HG03558 (cell line): ENCODE results near the gene GIGYF2.
A peak's percentile ranks its signal among the peaks of the same experiment; 100 is the strongest.
"Not testable (repeated sequence)": the region's sequence is repeated elsewhere in the genome, so short reads cannot be mapped to it uniquely, and the experiment has no call there.

ENCODE experiments used
- ATAC-seq: cut with Tn5 transposase; IDR thresholded peaks from one replicate; pipeline ENCODE4 v1.9.1; 2021; ENCODE audit warnings: moderate number of reproducible peaks; ENCODE audit not compliant: unreplicated experiment; ENCODE audit errors: extremely low read depth

GIGYF2 gene

GRCh38 chr2:232688201-232688600 lies 8.9 kb upstream of the GIGYF2 start:
- ATAC-seq: no peak

GRCh38 chr2:232689152-232689910 lies 7.8 kb upstream of the GIGYF2 start:
- no peak for ATAC-seq

- ATAC-seq: not testable (repeated sequence)
Observed at GRCh38 chr2:232691117-232691516, 6.0 kb upstream of the GIGYF2 start.

DNA sequence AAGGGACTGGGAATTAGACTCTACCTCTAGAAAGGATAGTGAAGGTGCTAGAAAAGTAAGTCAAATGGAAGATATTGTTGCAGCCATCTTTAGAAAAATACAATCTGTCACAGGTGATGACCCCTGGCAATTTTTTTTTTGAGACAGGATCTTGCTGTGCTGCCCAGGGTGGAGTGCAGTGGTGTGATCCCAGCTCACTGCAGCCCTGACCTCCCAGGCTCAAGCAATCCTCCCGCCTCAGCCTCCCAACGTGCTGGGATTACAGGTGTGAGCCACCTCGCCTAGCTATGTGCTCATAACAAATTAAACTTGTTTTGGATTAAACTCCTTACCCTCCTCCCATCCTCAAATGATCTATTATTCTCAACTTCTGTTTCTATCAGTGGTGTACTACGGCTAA lies 3.8 kb upstream of the GIGYF2 start:
- no peak for ATAC-seq

DNA sequence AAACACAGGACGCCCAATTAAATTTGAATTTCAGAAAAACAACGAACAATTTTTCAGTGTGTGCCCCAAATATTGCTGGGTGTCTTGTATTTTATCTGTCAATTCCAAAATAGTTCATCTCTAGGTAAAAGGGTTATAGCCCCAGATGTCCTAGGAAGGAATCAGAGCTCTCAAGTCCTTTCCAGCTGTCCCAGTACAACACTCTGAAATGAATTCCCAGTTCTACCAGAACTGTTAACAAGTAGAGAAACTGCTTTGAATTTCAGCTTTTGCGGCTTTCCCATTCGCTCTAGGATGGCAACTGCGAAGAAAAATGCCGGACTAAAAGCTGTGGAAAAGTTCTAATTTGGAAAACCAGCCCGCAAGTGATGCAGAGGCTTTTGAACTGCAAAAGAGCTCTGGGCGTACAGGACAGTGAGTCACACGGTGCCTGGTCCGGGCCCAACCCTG lies 497 bp upstream of the GIGYF2 start:
- no peak for ATAC-seq

DNA sequence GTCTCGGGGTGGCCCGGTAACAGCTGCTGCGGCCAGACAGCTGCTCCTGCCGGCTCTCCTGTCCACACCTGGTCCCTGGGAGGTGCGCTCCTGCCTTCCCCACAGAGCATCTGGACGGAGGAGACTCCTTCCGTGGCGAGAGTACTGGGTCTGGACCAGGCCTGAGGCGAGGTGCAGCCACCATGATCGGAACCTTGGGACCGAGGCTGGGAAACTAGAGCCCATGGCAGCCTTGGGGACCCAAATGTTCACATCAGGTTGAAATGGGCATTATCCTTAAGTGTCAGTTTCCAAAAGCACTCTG lies 628 bp downstream of the GIGYF2 start:
- peak; percentile 7 for ATAC-seq

DNA sequence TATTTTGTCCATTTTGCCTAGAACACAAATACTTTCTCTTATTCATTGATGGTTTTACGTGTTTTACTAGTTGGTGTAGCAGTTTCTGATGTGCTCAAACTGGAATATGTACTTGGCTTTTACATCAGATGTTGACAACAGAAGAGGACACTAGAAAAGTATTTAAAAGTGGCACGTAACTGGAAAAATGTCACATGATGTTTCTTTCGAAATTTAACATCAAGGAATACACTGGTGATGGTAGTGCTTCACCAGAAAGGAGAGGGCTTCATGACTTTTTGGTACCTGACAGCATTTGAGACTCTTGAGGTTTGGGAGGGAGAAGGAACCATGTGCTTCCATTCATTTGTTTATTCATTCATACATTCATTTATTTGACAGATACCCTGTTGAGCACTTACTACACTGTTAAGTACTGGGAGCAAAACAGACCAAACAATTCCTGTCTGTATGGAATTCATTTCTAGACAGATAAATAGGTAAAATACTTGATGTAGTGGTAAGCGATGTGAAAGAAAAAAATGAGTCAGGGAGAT lies 1.5 kb downstream of the GIGYF2 start:
- no peak for ATAC-seq

DNA sequence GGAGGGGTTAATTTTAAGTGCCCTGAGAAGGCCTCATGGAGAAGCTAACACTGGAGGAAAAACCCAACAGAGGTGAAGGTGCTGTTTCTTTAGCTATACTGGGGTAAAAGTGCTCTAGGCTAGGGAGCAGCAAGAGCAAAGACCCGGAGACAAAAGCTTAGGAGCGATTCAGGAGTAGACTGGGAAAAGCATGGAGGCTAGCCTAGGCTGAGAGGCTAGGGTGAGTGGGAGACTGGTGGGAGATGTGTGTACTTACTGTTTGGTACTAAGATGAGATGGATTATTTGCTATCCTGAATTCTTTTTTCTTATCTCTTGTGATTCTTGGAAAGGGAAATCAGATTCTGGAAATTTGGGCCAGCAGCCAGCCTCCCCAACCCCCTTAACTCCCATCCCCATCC lies 2.0 kb downstream of the GIGYF2 start:
- ATAC-seq: no peak

DNA sequence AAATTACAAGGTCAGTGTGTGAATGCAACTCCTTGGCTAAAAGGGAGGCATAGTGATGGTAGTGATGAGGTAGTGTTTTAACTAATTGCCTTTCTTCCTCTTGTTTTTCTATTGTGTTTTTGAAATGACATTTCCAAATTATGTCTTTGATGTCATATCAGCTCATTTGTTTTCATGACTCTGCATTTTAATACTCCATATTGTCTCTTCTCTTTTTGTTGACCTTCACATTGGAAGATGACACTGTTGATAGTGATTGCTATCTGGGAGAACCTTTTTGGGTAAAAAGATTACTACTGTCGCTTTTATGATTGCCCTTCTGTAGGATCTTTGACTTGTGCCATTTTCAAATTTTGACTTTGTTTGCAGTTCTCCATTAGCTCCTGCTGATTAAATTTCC lies 3.0 kb downstream of the GIGYF2 start:
- no peak for ATAC-seq

DNA sequence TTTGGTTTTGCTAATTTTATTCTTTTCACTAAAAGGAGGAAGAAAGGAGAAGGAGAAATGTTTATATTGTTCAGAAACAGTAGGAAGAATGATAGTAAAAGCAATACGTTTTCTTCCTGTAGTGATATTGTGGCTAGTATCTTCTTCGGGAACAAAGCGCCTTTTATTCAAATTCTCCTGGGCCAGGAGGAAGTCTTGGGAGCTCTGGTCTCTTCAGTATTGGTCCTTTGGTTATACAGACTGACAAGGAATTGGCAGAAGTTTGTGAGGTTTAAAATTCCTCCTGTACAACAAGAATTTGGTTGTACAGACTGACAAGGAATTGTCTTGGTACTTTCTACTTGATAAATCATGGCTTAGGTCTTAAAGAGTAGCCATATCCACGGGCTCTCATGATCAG lies 9.9 kb downstream of the GIGYF2 start:
- ATAC-seq: no peak

- ATAC-seq: no peak
Observed at GRCh38 chr2:232713505-232713904, 16.4 kb downstream of the GIGYF2 start.

GRCh38 chr2:232714969-232715368 lies 17.8 kb downstream of the GIGYF2 start:
- no peak for ATAC-seq

DNA sequence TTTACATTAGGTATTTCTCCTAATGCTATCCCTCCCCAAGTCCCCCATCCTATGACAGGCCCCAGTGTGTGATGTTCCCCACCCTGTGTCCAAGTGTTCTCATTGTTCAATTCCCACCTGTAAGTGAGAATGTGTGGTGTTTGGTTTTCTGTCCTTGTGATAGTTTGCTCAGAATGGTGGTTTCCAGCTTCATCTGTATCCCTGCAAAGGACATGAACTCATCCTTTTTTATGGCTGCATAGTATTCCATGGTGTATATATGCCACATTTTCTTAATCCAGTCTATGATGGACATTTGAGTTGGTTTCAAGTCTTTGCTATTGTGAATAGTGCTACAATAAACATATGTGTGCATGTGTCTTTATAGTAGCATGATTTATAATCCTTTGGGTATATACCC lies 22.9 kb downstream of the GIGYF2 start:
- ATAC-seq: not testable (repeated sequence)

DNA sequence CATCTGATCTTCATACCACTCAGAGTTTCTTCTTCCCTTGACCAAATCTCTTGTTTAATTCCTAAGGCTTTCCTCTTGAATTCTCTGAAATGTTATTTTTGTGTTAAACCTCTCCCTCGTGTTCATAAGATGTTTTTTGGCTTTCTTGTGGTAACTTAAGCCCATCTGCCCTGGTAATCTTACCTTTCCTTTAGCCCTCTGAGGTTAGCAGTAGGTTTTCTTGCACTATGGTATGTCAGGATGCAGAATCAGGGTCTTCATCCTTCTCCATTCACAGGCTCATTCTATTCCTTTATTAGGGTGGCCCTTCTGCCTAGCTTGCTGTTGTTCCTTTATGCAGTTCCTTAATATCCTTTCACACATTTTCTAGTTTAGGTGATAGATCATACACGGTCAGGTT lies 24.1 kb downstream of the GIGYF2 start:
- ATAC-seq: no peak

- no peak for ATAC-seq
Observed at GRCh38 chr2:232721882-232722281, 24.8 kb downstream of the GIGYF2 start.

DNA sequence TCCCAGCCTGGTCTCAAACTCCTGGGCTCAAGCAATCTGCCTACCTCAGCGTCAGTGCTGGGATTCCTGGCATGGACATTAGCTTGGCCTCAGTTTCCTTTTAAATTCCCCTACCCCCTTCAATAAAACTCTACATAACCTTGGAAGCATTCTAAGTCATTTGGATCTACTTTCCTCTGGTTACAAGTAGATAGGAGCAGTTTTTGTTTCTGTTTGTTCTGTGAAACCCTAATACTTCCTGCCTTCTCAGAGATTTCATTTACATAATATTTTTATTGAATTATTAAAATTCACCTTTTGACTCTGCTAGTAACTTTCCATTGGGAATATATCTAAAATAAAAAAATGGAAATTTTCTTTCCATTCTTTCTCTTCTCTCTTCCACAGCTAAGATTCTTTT lies 25.9 kb downstream of the GIGYF2 start:
- no peak for ATAC-seq

DNA sequence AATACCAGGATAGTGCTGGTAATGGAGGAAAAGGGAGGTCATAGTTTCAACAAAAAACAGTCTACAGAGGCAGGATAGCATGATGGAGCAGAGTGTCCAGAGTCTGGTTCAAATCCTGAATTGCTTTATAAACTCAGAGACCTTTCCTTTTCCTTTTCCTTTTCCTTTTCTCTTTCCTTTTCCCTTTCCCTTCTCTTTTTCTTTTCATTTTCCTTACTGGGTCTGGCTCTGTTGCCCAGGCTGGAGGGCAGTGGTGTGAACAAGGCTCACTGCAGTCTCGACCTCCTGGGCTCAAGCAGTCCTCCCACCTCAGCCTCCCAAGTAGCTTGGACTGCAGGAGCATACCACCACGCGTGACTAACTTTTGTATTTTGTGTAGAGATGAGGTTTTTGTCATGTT lies 31.7 kb downstream of the GIGYF2 start:
- ATAC-seq: no peak

DNA sequence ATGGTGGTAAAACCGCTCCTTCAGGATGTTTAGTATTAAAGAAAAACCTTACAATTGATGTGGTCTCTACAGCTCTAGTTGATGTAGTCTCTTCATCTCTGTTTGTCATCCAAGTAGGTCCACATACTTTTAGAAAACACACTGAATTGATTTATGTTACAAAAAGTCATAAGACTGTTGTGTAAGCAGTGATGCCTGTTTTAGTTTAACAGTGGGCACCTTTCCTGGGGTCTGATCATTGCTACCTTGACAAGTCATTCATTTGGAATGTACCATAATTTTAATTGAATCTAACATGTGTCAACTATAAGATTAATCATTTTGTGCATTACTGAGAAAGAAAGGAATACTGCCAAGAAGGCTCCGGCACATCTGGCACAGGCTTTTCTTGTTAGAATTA lies 34.3 kb downstream of the GIGYF2 start:
- ATAC-seq: no peak

DNA sequence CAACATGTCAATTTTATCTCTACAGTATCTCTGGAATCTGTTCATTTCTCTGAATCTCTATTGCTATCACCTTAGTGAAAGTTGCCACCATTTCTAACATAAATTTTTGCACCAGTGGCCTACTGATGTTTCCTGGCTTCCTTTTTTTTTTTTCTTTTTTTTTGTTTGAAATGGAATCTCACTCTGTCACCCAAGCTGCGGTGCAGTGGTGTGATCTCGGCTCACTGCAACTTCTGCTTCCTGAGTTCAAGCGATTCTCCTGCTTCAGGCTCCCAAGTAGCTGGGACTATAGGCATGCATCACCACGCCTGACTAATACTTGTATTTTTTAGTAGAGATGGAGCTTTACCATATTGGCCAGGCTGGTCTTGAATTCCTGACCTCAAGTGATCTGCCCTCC lies 44.2 kb downstream of the GIGYF2 start:
- ATAC-seq: no peak

GRCh38 chr2:232741972-232742371 lies 44.8 kb downstream of the GIGYF2 start:
- ATAC-seq: no peak

DNA sequence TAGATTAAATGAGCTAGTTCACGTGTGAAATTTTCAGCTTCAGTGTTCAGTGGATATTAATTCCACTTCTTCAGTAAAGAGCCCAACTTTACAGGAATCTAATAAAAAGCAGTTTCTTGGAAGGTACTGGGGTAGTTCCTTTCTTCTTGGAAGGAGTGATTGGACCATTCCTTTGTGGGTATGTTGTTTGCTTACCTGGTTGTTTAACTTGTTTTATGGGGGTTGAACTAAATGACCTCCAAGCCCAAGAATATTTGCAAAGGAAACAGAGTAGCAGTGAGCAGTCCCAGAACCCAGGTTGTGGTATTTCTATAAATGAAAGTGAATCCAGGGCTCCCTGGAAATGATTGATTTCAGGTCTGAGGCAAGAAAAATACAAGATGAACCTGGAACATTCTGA lies 47.8 kb downstream of the GIGYF2 start:
- no peak for ATAC-seq

GRCh38 chr2:232748038-232748437 lies 50.9 kb downstream of the GIGYF2 start:
- no peak for ATAC-seq
